Kidney epithelial cell (primary cell): ENCODE results near the gene MAZ. TPM values are rescaled to one million over a fixed set of nuclear protein-coding genes. Genes with fewer than 3 reads are reported as not detected.
"Not testable (repeated sequence)": the region's sequence is repeated elsewhere in the genome, so short reads cannot be mapped to it uniquely, and the experiment has no call there.

Experiments used
- DNase-seq: peaks from one replicate; pipeline ENCODE4 v3.0.0-alpha.2; 2010; ENCODE audit warnings: low read depth
- H3K27me3 ChIP-seq: 2 replicates; pipeline ENCODE4 v1.6.0; 2011; ENCODE audit warnings: low read length; ENCODE audit not compliant: control insufficient read depth, insufficient read depth
- H3K36me3 ChIP-seq: 2 replicates; pipeline ENCODE4 v1.5.1; 2011; ENCODE audit warnings: low read length; ENCODE audit not compliant: control insufficient read depth, insufficient read depth
- H3K4me3 ChIP-seq: 2 replicates; pipeline ENCODE4 v1.5.1; 2011; ENCODE audit warnings: low read depth, mild to moderate bottlenecking, control low read depth, low read length
- total RNA-seq: library from RNA; depleted of rRNA; stranded (reverse); fragments of >200 nt; gene quantifications from 2 replicates; pipeline ENCODE4 v1.2.3, GENCODE V29; 2015
- TF ChIP-seq, protein P1 (sequence below): IDR thresholded peaks from 2 replicates; pipeline ENCODE4 v1.5.1; 2011; ENCODE audit warnings: mild to moderate bottlenecking, moderate library complexity, low read length, control low read depth, inconsistent platforms; ENCODE audit not compliant: insufficient read depth, poor library complexity, severe bottlenecking

The MAZ gene
- total RNA-seq, 1 donor from 2014 or later = 164 TPM

- Histone ChIP-seq H3K27me3 (no peaks in the 10 kb centered on the region), H3K4me3 (no peak overlapping the region), H3K36me3 (no peaks in the 10 kb centered on the region)
- no peak for DNase-seq
- TF ChIP-seq, protein P1, sequence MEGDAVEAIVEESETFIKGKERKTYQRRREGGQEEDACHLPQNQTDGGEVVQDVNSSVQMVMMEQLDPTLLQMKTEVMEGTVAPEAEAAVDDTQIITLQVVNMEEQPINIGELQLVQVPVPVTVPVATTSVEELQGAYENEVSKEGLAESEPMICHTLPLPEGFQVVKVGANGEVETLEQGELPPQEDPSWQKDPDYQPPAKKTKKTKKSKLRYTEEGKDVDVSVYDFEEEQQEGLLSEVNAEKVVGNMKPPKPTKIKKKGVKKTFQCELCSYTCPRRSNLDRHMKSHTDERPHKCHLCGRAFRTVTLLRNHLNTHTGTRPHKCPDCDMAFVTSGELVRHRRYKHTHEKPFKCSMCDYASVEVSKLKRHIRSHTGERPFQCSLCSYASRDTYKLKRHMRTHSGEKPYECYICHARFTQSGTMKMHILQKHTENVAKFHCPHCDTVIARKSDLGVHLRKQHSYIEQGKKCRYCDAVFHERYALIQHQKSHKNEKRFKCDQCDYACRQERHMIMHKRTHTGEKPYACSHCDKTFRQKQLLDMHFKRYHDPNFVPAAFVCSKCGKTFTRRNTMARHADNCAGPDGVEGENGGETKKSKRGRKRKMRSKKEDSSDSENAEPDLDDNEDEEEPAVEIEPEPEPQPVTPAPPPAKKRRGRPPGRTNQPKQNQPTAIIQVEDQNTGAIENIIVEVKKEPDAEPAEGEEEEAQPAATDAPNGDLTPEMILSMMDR = no peak
Observed at GRCh38 chr16:29784157-29784556, 22.2 kb upstream of the MAZ start.

DNA sequence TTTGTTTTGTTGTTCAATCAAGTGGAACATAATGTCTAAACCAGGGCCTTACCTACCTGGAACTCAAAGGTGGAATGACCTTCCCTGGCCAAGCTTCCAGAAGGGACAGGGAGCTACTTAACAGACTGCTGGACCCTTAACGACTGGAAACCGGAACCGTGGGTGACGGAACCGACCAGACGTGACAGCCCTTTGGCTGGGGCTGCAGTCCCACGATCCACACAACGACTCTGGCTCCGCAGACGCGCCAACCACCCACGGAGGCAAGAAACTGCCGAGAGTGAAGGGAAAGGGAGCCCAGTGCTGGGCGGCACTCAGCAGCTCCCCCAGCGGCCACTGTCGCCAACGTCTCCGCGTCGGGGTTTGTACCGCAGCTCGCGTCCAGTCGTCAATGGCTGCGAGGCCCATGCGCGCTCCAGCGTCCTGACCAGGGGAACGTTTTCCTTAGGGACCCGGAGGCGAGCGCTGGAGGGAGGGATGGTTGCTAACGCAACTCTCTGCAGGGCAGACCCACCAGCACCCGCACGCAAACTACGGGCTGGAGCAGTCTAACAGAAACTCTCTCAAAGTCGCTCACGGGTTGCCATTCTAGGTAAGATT lies 21.3 kb upstream of the MAZ start:
- Histone ChIP-seq H3K36me3 (no peaks in the 10 kb centered on the region), H3K27me3 (no peaks in the 10 kb centered on the region), H3K4me3 (peak overlapping the region; percentile 14)
- TF ChIP-seq, protein P1 = peak; percentile 87
- DNase-seq = no peak

GRCh38 chr16:29787155-29787554 lies 19.2 kb upstream of the MAZ start:
- not testable (repeated sequence) for H3K4me3 ChIP-seq, H3K36me3 ChIP-seq, H3K27me3 ChIP-seq, DNase-seq

- Histone ChIP-seq H3K27me3 (no peaks in the 10 kb centered on the region), H3K4me3 (peak overlapping the region; percentile 91), H3K36me3 (no peaks in the 10 kb centered on the region)
- DNase-seq = no peak
- TF ChIP-seq, protein P1 = no peak
Observed at GRCh38 chr16:29789775-29790182, 16.6 kb upstream of the MAZ start.

DNA sequence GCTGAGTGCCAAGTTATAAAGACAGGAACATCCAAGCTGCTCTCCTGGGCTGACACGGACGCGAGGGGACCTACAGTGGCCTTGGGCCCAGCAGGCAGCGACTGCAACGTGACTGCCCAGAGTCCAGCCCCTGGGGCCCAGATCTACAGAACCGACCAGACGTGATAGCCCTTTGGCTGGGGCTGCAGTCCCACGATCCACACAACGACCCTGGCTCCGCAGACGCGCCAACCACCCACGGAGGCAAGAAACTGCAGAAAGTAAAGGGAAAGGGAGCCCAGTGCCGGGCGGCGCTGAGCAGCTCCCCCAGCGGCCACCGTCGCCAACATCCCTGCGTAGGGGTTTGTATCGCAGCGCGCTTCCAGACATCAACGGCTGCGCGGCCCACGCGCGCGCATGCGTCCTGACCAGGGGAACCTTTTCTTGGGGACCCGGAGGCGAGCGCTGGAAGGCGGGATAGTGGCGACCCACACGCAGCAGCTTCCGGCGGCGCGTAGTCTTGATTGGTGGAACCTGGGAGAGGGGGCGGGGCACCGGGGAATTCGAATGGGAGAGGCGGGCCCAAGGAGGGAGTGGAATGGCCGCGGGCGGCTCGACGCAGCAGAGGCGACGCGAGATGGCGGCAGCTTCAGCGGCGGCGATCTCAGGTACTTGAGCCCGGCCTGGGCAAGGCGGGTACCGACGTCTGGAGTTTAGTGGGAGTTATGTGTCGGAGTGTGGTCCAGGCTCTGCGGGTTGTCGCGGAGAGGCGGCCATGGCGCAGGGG lies 16.0 kb upstream of the MAZ start, which contains the start of gene KIF22:
TSS of gene KIF22 (plus strand) at position 569 of the 766 bp plus-strand sequence. CDS start at position 578, 9 bp downstream.
- no peaks in the 10 kb centered on the region for H3K36me3 ChIP-seq
- H3K27me3 ChIP-seq = no peaks in the 10 kb centered on the region
- peak within 1 kb of the TSS; percentile 91 for H3K4me3 ChIP-seq
- peak; percentile 93 for DNase-seq
- TF ChIP-seq, protein P1 = peak; percentile 86

- Histone ChIP-seq H3K4me3 (peak overlapping the region; percentile 91), H3K27me3 (no peaks in the 10 kb centered on the region), H3K36me3 (no peaks in the 10 kb centered on the region)
- TF ChIP-seq, protein P1 = no peak
- DNase-seq = no peak
Observed at GRCh38 chr16:29790949-29791844, 15.1 kb upstream of the MAZ start.
